ENCODE data around the gene SLK. TPM values are rescaled to one million over a fixed set of nuclear protein-coding genes. Genes with fewer than 3 reads are reported as not detected.

Gene SLK
- total and polyA plus RNA-seq, 2 of the 13 experiments (the other 11 are each of a cell fraction or from before 2014, with no cell fraction given): 3.4 to 22.8 TPM

MicroRNAs within 50 kb of the gene (microRNA counts, 767-probe panel; counts per million panel counts)
- not detected for microRNA hsa-miR-936

Small RNA genes within 50 kb of the gene (microRNA-seq; reads per million reads assigned to microRNA genes)
- not detected for gene MIR936

Small RNA genes within 50 kb of the gene (small RNA-seq; reads per million reads assigned to genes)
- gene RN7SL524P (ENCODE audit: insufficient read depth in 2 of 3, insufficient read length in 3 of 3, low read depth in 2 of 3, low replicate concordance in 1 of 3): 0 reads per million in 3 experiments

Other genes with a start within 250 kb of the SLK start
- gene SH3PXD2A, start 111.6 kb upstream of the SLK start, total RNA-seq (2016; rRNA removed; fragmentation: Illumina TruSeq; extraction: Trizol): 11.3 and 11.9 TPM in 2 replicates
- 11.1 and 12.3 TPM in 2 replicates for gene SH3PXD2A, start 111.6 kb upstream of the SLK start, polyA plus RNA-seq (2011; rRNA removed)
- 22.7 and 27.7 TPM in 2 replicates for gene STN1, start 49.0 kb upstream of the SLK start, total RNA-seq (2016; rRNA removed; fragmentation: Illumina TruSeq; extraction: Trizol)
- 17.6 and 19.9 TPM in 2 replicates for gene STN1, start 49.0 kb upstream of the SLK start, polyA plus RNA-seq (2011; rRNA removed)
- gene COL17A1, start 118.7 kb downstream of the SLK start, total RNA-seq (2016; rRNA removed; fragmentation: Illumina TruSeq; extraction: Trizol): not detected in 2 replicates
- 0.03 and 0.13 TPM in 2 replicates for gene COL17A1, start 118.7 kb downstream of the SLK start, polyA plus RNA-seq (2011; rRNA removed)
- 6.1 and 6.9 TPM in 2 replicates for gene SFR1, start 155.0 kb downstream of the SLK start, total RNA-seq (2016; rRNA removed; fragmentation: Illumina TruSeq; extraction: Trizol)
- gene SFR1, start 155.0 kb downstream of the SLK start, polyA plus RNA-seq (2011; rRNA removed): 1.6 and 2.2 TPM in 2 replicates

Data from HepG2 (cell line).